B cell (primary cell): ENCODE results near the gene RABL6. TPM values are rescaled to one million over a fixed set of nuclear protein-coding genes. Genes with fewer than 3 reads are reported as not detected.
A peak's percentile ranks its signal among the peaks of the same experiment; 100 is the strongest.
"Not testable (repeated sequence)": the region's sequence is repeated elsewhere in the genome, so short reads cannot be mapped to it uniquely, and the experiment has no call there.

Source experiments
- ATAC-seq: fragments of 200-7000 bp; cut with Tn5 transposase; one replicate; pipeline ENCODE4 v1.10.0; 2021; ENCODE audit warnings: low read depth, mild to moderate bottlenecking, moderate number of reproducible peaks, moderate library complexity
- CTCF ChIA-PET: fragments of 350-600 bp; sonication (Branson Sonifier 250); formaldehyde crosslinking; loops from one replicate; lab custom pipeline; 2021; ENCODE audit warnings: antibody characterized with exemption, inconsistent platforms; lab: Charles Lee
- POLR2A ChIA-PET: fragments of 350-600 bp; sonication (Branson Sonifier 250); formaldehyde crosslinking; loops from one replicate; lab custom pipeline; 2021; ENCODE audit warnings: antibody characterized with exemption; lab: Charles Lee
- DNase-seq: peaks from one replicate; pipeline ENCODE4 v3.0.0; 2013
- H2AFZ ChIP-seq: 2 replicates; pipeline ENCODE4 v1.6.1; 2012; ENCODE audit warnings: mild to moderate bottlenecking, low read depth, low read length; ENCODE audit not compliant: insufficient read depth, poor library complexity, severe bottlenecking
- H3K27ac ChIP-seq, 2 donors: 1 replicate in 1 of 2; 2 replicates in 1 of 2; pipeline ENCODE4 v1.5.1; 2012 to 2013; ENCODE audit warnings: low read length in 2 of 2, mild to moderate bottlenecking in 2 of 2, moderate library complexity in 1 of 2
- H3K27me3 ChIP-seq, 4 experiments: fragments of 200-600 bp in 1 of 4; sonication (generic) in 1 of 4; replicated peaks in 1 of 4; 1 replicate in 2 of 4; 2 replicates in 2 of 4; pipeline versions ENCODE4 v1.6.1 to v1.7.0; 2013 to 2016; ENCODE audit warnings: low read length in 3 of 4, mild to moderate bottlenecking in 2 of 4, mixed read lengths in 1 of 4, moderate library complexity in 1 of 4; ENCODE audit not compliant: insufficient read depth in 4 of 4, control insufficient read depth in 3 of 4; ENCODE audit errors: control extremely low read depth in 1 of 4
- H3K36me3 ChIP-seq, 2 experiments: replicated peaks in 1 of 2; 1 replicate in 1 of 2; 2 replicates in 1 of 2; pipeline versions ENCODE4 v1.6.1 to v1.7.1; 2013; ENCODE audit warnings: low read length in 1 of 2; ENCODE audit not compliant: insufficient read depth in 2 of 2, control insufficient read depth in 1 of 2; ENCODE audit errors: control extremely low read depth in 1 of 2, extremely low read depth in 1 of 2
- H3K4me1 ChIP-seq, 2 donors: fragments of 200-600 bp in 1 of 2; sonication (generic) in 1 of 2; 1 replicate in 1 of 2; 2 replicates in 1 of 2; pipeline versions ENCODE4 v1.5.1 to v1.6.1; 2013 to 2017; ENCODE audit warnings: low read length in 2 of 2; ENCODE audit not compliant: control insufficient read depth in 2 of 2, insufficient read depth in 2 of 2
- H3K4me2 ChIP-seq: replicated peaks from 2 replicates; pipeline ENCODE3; 2012; ENCODE audit warnings: mild to moderate bottlenecking, low read depth, low read length; ENCODE audit not compliant: poor library complexity, severe bottlenecking
- H3K4me3 ChIP-seq, 5 experiments: fragments of 200-600 bp in 1 of 5; sonication (generic) in 1 of 5; 1 replicate in 3 of 5; 2 replicates in 2 of 5; pipeline versions ENCODE4 v1.5.1 to v1.7.0; 2011 to 2016; ENCODE audit warnings: low read length in 4 of 5, mild to moderate bottlenecking in 4 of 5, low read depth in 2 of 5, control low read depth in 1 of 5, moderate library complexity in 1 of 5; ENCODE audit not compliant: insufficient read depth in 1 of 5; ENCODE audit errors: control extremely low read depth in 1 of 5, extremely low read depth in 1 of 5
- H3K79me2 ChIP-seq: fragments of 200-600 bp; sonication (generic); one replicate; pipeline ENCODE4 v1.6.0; 2016; ENCODE audit warnings: low read length; ENCODE audit not compliant: control insufficient read depth, insufficient read depth
- H3K9ac ChIP-seq: fragments of 200-600 bp; sonication (generic); 2 replicates; pipeline ENCODE4 v1.6.1; 2017; ENCODE audit warnings: mild to moderate bottlenecking, low read length, moderate library complexity
- H3K9me3 ChIP-seq, 3 donors: one replicate each; pipeline versions ENCODE4 v1.6.1 to v1.7.1; 2013; ENCODE audit warnings: low read length in 2 of 3; ENCODE audit not compliant: control insufficient read depth in 2 of 3, insufficient read depth in 1 of 3; ENCODE audit errors: control extremely low read depth in 1 of 3
- H4K20me1 ChIP-seq: 2 replicates; pipeline ENCODE4 v1.6.0; 2012; ENCODE audit warnings: mild to moderate bottlenecking, low read length; ENCODE audit not compliant: insufficient read depth, control insufficient read depth, poor library complexity, severe bottlenecking
- H3K27ac Mint-ChIP-seq: one replicate; pipeline ENCODE4 v1.8.0; 2021; ENCODE audit warnings: mixed read lengths
- H3K27me3 Mint-ChIP-seq: one replicate; pipeline ENCODE4 v1.8.0; 2021; ENCODE audit warnings: mixed read lengths
- H3K4me1 Mint-ChIP-seq: one replicate; pipeline ENCODE4 v1.8.0; 2021; ENCODE audit warnings: mixed read lengths
- H3K4me3 Mint-ChIP-seq: one replicate; pipeline ENCODE4 v1.8.0; 2021; ENCODE audit warnings: mixed read lengths
- H3K9me3 Mint-ChIP-seq: one replicate; pipeline ENCODE4 v1.8.0; 2022; ENCODE audit warnings: mixed read lengths; ENCODE audit not compliant: insufficient read depth
- CTCF ChIP-seq: fragments of 200-600 bp; IDR thresholded peaks from one replicate; pipeline ENCODE4 v1.8.0; 2022; ENCODE audit warnings: antibody characterized with exemption, mild to moderate bottlenecking
- EZH2 ChIP-seq: IDR thresholded peaks from 2 replicates; pipeline ENCODE4 v1.6.1; 2012; ENCODE audit warnings: borderline replicate concordance, low read depth, mild to moderate bottlenecking, moderate library complexity, low read length; ENCODE audit not compliant: insufficient read depth, poor library complexity, severe bottlenecking
- WGBS: methylation state at CpG from one replicate; pipeline ENCODE4 v1.1.5; 2013; ENCODE audit warnings: missing lambda C conversion rate; ENCODE audit not compliant: insufficient coverage; 5-methylcytosine and 5-hydroxymethylcytosine counted together
- intact Hi-C: fragments of 100-400 bp; cut with micrococcal nuclease; formaldehyde crosslinking; loops from one replicate; pipeline ENCODE4 v1.10.0; 2022
- polyA plus RNA-seq: library from polyadenylated mRNA; depleted of rRNA; stranded (reverse); fragments of >200 nt; gene quantifications from 2 replicates; pipeline ENCODE4 v1.2.3, GENCODE V29; 2012
- total RNA-seq, 2 donors: library from RNA; stranded (reverse); fragments of 120-200 nt in 1 of 2; gene quantifications; 1 replicate in 1 of 2; 2 replicates in 1 of 2; pipeline versions ENCODE4 v1.2.3 to v1.2.4, GENCODE V29; 2013 to 2022

Gene RABL6
- total and polyA plus RNA-seq, 2 donors (not counting 1 experiment from before 2014, with no cell fraction given), result 33.6 to 70.5 TPM

GRCh38 chr9:136765041-136765440, 42.7 kb upstream of the RABL6 start:
- Mint-ChIP-seq H3K9me3 (no peaks in the 10 kb centered on the region), H3K27ac (no peak overlapping the region), H3K4me1 (peaks cover 48% of the 10 kb centered on the region), H3K4me3 (no peak overlapping the region), H3K27me3 (no peaks in the 10 kb centered on the region)
- peaks cover 0 to 3% (median 2%) of the 10 kb centered on the region in 4 experiments for H3K27me3 ChIP-seq
- no peaks in the 10 kb centered on the region for H3K9me3 ChIP-seq
- H3K4me3 ChIP-seq, result no peak overlapping the region
- peaks cover 28 to 72% of the 10 kb centered on the region in 2 donors for H3K4me1 ChIP-seq
- WGBS, result 96% methylated on average over 12 of the region's 14 CpGs
- H3K9ac ChIP-seq, result no peak overlapping the region
- intact Hi-C loops, result no loop called here
- no peaks in the 10 kb centered on the region for H4K20me1 ChIP-seq
- ATAC-seq (no peak), DNase-seq (peak; percentile 35)
- CTCF ChIA-PET, result interaction anchor here (1.3 to 4.6 kb wide), 2 partner anchors 13 to 36 kb away, joined by 4 to 24 read pairs; no protein-coding TSS in a partner anchor
- POLR2A ChIA-PET, result interaction anchor here (0.6 kb wide), 1 partner anchor 501 kb away, joined by 6 read pairs; no protein-coding TSS in a partner anchor
- no peaks in the 10 kb centered on the region for H3K36me3 ChIP-seq
- no peak overlapping the region for H2AFZ ChIP-seq
- H3K27ac ChIP-seq, result no peak overlapping the region
- H3K79me2 ChIP-seq, result no peaks in the 10 kb centered on the region
- H3K4me2 ChIP-seq, result no peak overlapping the region
- no peak for TF ChIP-seq EZH2
- TF ChIP-seq CTCF, result no peak

- H3K27me3 ChIP-seq, H2AFZ ChIP-seq, H3K9ac ChIP-seq, H4K20me1 ChIP-seq, H3K9me3 ChIP-seq, H3K79me2 ChIP-seq, H3K9me3 Mint-ChIP-seq, H3K4me3 ChIP-seq, H3K27me3 Mint-ChIP-seq, H3K36me3 ChIP-seq: not testable (repeated sequence)
- Histone ChIP-seq H3K4me1 (peaks cover 20 to 63% of the 10 kb centered on the region in 2 donors), H3K4me2 (peak overlapping the region; percentile 43), H3K27ac (peak overlapping the region; percentile 51 to 79)
- intact Hi-C loops, result loop anchor here (2.0 kb wide), 1 partner anchor 25 kb away; the partner anchor contains the start of gene TMEM141
- H3K27ac Mint-ChIP-seq, result peak overlapping the region; percentile 88
- ChIA-PET POLR2A (interaction anchor here (0.8 to 2.2 kb wide), 4 partner anchors 8 to 269 kb away, joined by 3 to 8 read pairs (median 4); partner anchors contain the start of gene LCN8), CTCF (interaction anchor here (1.0 to 4.6 kb wide), 13 partner anchors 8 to 321 kb away, joined by 3 to 24 read pairs (median 6); partner anchors contain the start of genes LCN10, LCN8, MAN1B1 and TMEM141)
- 70% methylated on average over 8 of the region's 14 CpGs for WGBS
- H3K4me3 Mint-ChIP-seq, result peak overlapping the region; percentile 76
- ATAC-seq, result peak; percentile 28
- peak; percentile 70 for DNase-seq
- peaks cover 42% of the 10 kb centered on the region for H3K4me1 Mint-ChIP-seq
Measured at GRCh38 chr9:136765745-136766409, 41.9 kb upstream of the RABL6 start.
